Small intestine (tissue), 16 donors: ENCODE measurements around the gene OR2Y1. TPM values are rescaled to one million over a fixed set of nuclear protein-coding genes. Genes with fewer than 3 reads are reported as not detected.
"Not testable (repeated sequence)": the region's sequence is repeated elsewhere in the genome, so short reads cannot be mapped to it uniquely, and the experiment has no call there.

Experiments
- DNase-seq, 2 donors: peaks; one replicate each; pipeline versions ENCODE4 v3.0.0 to v3.0.0-alpha.2; 2013
- FAIRE-seq: peaks from 2 replicates; lab custom pipeline; 2012; peaks lifted over from hg19 to GRCh38; lab: Jason Lieb, UNC
- H3K27ac ChIP-seq, 3 donors: one replicate each; pipeline ENCODE4 v1.5.1; 2013; ENCODE audit warnings: low read length in 2 of 3, mild to moderate bottlenecking in 2 of 3, control low read depth in 1 of 3, inconsistent platforms in 1 of 3, low read depth in 1 of 3, moderate library complexity in 1 of 3
- H3K27me3 ChIP-seq, 3 donors: one replicate each; pipeline ENCODE4 v1.6.1; 2013; ENCODE audit warnings: low read length in 3 of 3, inconsistent platforms in 1 of 3; ENCODE audit not compliant: control insufficient read depth in 3 of 3, insufficient read depth in 3 of 3
- H3K36me3 ChIP-seq, 3 donors: one replicate each; pipeline ENCODE4 v1.6.1; 2013; ENCODE audit warnings: low read length in 3 of 3, inconsistent platforms in 1 of 3, low read depth in 1 of 3, mild to moderate bottlenecking in 1 of 3, moderate library complexity in 1 of 3; ENCODE audit not compliant: control insufficient read depth in 3 of 3, insufficient read depth in 2 of 3
- H3K4me1 ChIP-seq, 3 donors: one replicate each; pipeline ENCODE4 v1.6.1; 2013; ENCODE audit warnings: low read length in 2 of 3, inconsistent platforms in 1 of 3, low read depth in 1 of 3, mild to moderate bottlenecking in 1 of 3, moderate library complexity in 1 of 3; ENCODE audit not compliant: control insufficient read depth in 3 of 3, insufficient read depth in 2 of 3
- H3K4me3 ChIP-seq, 3 donors: one replicate each; pipeline ENCODE4 v1.5.1; 2013; ENCODE audit warnings: low read length in 3 of 3, control low read depth in 1 of 3, inconsistent platforms in 1 of 3, low read depth in 1 of 3, mild to moderate bottlenecking in 1 of 3, moderate library complexity in 1 of 3
- H3K9me3 ChIP-seq, 2 donors: one replicate each; pipeline ENCODE4 v1.6.1; 2013; ENCODE audit warnings: low read depth in 1 of 2, low read length in 1 of 2; ENCODE audit not compliant: control insufficient read depth in 2 of 2, insufficient read depth in 1 of 2
- WGBS, 3 donors: extraction: QIAGEN DNeasy Blood & Tissue Kit; methylation state at CpG; one replicate each; pipeline ENCODE4 v1.1.7; 2013; 5-methylcytosine and 5-hydroxymethylcytosine counted together
- long read RNA-seq, 10 donors: transcript quantifications; one replicate each; lab custom pipeline, GENCODE V29; 2026
- polyA plus RNA-seq, 4 donors: library from polyadenylated mRNA; stranded (reverse) in 3 of 4; unstranded in 1 of 4; fragments of 200-250 nt in 3 of 4; fragments of 120-200 nt in 1 of 4; gene quantifications; one replicate each; pipeline versions ENCODE4 v1.2.1 to v1.2.3, GENCODE V29; 2013
- donor health status: healthy with polysubstance abuse.
- donor health status: control.
- donor health status: control.
- donor health status: Bipolar disorder and iron deficiency.
- donor health status: healthy.

Gene OR2Y1, protein sequence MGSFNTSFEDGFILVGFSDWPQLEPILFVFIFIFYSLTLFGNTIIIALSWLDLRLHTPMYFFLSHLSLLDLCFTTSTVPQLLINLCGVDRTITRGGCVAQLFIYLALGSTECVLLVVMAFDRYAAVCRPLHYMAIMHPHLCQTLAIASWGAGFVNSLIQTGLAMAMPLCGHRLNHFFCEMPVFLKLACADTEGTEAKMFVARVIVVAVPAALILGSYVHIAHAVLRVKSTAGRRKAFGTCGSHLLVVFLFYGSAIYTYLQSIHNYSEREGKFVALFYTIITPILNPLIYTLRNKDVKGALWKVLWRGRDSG
- polyA plus RNA-seq = not detected
- long read RNA-seq, donor 1 = 0 reads
- long read RNA-seq, donor 2 = 0 reads
- long read RNA-seq, donor 3 = 0 reads
- long read RNA-seq, donor 4 = 0 reads
- long read RNA-seq, donor 5 = 0 reads
- long read RNA-seq, donor 6 = 0 reads
- long read RNA-seq, donor 7 = 0 reads
- long read RNA-seq, donor 8 = 0 reads
- long read RNA-seq, donor 9 = 0 reads
- long read RNA-seq, donor 10 = 0 reads

DNA sequence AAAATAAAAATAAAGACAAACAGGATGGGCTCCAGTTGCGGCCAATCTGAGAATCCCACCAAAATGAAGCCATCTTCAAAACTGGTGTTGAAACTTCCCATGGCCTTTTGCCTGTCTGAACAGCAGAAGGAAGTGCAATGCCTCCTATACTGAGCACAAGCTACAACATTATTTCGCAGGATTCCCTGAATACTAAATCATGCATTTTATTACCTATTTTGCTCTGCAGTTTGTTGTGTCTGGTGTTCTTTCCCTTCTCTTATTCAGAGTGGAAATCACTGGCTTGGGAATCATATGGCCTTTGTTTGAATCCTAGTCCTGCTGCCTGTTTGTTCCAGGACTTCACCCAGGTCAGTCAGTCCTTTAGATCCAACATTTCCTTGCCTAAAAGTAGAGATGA, at the start of gene OR2Y1:
Gene OR2Y1, minus strand, starts transcription at position 101 of the 400 bp plus-strand sequence. Its CDS starts 0 bp downstream, at position 101.
- no peaks in the 10 kb centered on the region for H3K4me1 ChIP-seq

DNA sequence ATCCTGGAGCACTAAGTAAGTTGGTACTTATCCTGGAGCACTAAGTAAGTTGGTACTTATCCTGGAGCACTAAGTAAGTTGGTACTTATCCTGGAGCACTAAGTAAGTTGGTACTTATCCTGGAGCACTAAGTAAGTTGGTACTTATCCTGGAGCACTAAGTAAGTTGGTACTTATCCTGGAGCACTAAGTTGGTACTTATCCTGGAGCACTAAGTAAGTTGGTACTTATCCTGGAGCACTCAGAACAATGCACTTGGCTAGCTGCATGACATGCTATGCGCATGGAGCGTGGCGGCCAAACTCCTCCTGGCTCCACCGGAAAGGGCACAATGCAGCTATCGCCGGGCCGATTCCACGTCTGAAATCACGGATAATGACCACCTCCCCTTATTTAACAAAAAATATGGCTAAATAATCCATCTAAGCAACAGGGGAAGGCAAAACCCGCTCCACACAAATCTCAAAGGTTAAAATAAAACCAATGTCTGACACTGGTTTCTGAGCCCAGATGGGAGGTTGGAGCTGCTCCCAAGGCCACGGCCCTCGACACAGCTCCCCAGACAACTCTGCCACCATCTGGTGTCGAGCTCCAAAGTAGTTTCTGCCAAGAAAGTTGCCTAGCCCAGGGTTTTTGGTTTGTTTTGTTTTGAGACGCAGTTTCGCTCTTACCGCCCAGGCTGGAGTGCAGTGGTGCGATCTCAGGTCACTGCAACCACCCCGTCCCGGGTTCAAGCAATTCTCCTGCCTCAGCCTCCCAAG, 49.0 kb upstream of the OR2Y1 start:
- not testable (repeated sequence) for H3K27me3 ChIP-seq, FAIRE-seq, H3K27ac ChIP-seq, H3K4me1 ChIP-seq, H3K4me3 ChIP-seq, H3K9me3 ChIP-seq, DNase-seq
- H3K36me3 ChIP-seq = peaks cover 3 to 58% (median 16%) of the 10 kb centered on the region in 3 donors
- WGBS, 3 donors = 86 to 93% (median 90%) methylated on average over 19 of the region's 19 CpGs

More for the DNA sequence above, at the start of gene OR2Y1:
- Histone ChIP-seq H3K4me3 (no peak within 1 kb of the TSS), H3K27me3 (peaks cover 0 to 6% (median 0%) of the 10 kb centered on the region in 3 donors), H3K27ac (no peak within 1 kb of the TSS), H3K9me3 (no peaks in the 10 kb centered on the region), H3K36me3 (no peaks in the 10 kb centered on the region)
- FAIRE-seq (no peak), DNase-seq (no peak)
- whole genome bisulfite sequencing, 3 donors = 86 to 92% (median 89%) methylated on average over 2 of the region's 2 CpGs

DNA sequence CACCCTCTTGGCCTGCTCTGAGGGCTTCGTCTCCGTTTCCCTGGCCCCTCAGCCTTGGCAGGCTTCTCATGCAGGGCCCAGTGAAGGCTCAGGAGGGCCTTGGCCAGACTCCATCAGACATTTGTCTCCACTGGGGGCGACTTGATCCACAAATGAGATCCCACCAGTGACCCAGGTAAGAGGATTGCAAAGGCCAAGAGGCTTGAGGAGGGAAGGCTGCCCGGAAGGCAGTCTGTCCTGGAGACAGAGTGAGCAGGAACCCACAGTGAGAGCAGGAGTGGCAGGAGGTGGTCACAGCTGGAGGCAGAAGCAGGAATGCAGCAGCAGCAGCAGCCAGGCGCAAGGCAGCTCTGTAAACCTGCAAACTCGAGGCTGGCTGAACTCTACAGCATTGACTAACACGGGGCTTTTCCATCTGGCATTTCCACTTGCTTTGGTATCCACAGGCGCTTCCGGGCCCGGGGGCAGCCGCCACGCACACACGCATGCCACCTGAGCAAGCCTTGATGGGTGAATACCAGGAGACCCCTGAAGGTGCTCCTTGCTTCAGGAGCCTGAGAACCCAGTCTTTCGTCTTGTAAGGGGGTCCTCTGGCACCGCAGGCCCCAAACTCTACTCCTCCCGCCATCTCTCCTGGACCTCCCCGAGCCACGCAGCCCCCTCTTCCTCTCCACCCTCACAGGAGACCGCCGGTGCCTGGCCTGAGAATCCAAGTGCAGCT, 48.0 kb upstream of the OR2Y1 start:
- no peaks in the 10 kb centered on the region for H3K9me3 ChIP-seq
- FAIRE-seq = no peak
- peaks cover 0 to 2% (median 0%) of the 10 kb centered on the region in 3 donors for H3K4me1 ChIP-seq
- H3K36me3 ChIP-seq = peaks cover 3 to 53% (median 12%) of the 10 kb centered on the region in 3 donors
- no peak overlapping the region for H3K27ac ChIP-seq
- no peak for DNase-seq
- H3K27me3 ChIP-seq = no peaks in the 10 kb centered on the region
- no peak overlapping the region for H3K4me3 ChIP-seq
- WGBS, 3 donors = 78 to 90% (median 89%) methylated on average over 20 of the region's 20 CpGs

DNA sequence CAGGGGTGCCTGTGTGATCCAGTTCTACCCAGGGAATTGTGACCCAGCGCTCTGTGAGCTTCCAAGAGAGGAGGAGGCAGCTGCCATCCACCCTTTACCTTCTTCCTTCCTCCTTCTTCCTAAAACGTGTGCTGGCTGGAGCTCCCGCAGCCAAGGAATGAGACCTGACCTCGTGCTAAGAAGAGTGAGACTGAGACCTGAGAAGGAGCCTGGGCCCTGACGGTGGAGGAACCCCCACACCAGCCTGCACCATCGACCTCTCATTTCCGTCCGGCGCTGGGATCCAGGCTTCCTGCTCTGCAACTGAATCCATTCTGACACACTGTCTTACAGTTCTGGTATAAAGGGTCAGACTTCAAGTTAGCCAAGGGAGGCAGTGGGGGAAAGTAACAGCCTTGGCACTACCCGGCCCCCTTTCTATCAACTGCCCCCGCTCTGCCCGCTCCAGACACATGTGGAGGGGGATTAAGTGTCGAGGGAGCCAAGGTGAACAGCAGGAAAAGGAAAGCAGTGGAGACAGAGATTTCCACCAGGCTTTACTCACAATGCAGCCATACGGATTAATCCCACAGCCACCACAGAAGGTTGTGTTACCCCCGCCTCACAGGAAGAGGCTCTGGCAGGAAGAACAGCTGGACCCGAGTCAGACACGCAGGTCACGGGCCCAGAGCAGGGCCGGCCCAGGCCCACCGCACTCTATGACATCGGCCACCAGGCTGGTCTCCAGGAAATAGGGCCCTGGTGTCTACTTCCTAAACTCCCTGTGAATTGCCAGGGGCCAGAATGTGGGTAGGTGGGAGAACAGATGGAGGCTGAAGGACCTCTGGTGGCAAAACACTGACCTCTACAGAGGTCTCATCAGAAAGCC, 46.9 kb upstream of the OR2Y1 start:
- H3K27ac ChIP-seq = peak overlapping the region in 2 of 3 donors; percentile 26 to 59
- no peak for FAIRE-seq

DNA sequence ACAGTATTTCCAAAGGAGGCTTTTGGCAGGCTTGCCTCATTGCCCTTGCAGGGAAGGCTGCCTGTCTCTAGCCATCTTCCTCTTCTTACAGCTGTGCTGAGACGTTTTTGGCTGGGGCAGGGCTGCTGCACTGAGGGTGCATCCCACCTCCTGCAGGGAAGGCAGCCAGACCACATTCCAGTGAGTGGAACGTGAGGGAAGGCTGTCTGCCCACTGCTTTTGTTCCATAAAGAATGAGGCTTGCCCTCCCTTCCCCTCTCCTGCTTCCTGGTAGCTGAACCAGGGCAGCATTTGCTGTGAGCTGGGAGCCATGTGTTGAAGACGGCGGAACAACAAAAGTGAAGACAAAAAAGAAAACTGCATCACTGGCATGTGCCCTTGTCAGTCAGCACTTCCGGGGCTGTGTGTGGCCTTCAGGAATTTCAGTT, 46.0 kb upstream of the OR2Y1 start:
- no peak for DNase-seq
- 37 to 59% (median 39%) methylated on average over 5 of the region's 5 CpGs for WGBS, 3 donors
- Histone ChIP-seq H3K4me3 (no peak overlapping the region), H3K36me3 (peaks cover 0 to 32% (median 2%) of the 10 kb centered on the region in 3 donors), H3K27ac (peak overlapping the region in 2 of 3 donors; percentile 26 to 59), H3K27me3 (no peaks in the 10 kb centered on the region), H3K4me1 (no peaks in the 10 kb centered on the region), H3K9me3 (no peaks in the 10 kb centered on the region)
- no peak for FAIRE-seq

More for the DNA sequence above, 46.9 kb upstream of the OR2Y1 start:
- H3K27me3 ChIP-seq = no peaks in the 10 kb centered on the region
- no peaks in the 10 kb centered on the region for H3K9me3 ChIP-seq
- no peak for DNase-seq
- peaks cover 3 to 42% (median 7%) of the 10 kb centered on the region in 3 donors for H3K36me3 ChIP-seq
- H3K4me3 ChIP-seq = no peak overlapping the region
- peaks cover 0 to 2% (median 0%) of the 10 kb centered on the region in 3 donors for H3K4me1 ChIP-seq
- 52 to 80% (median 72%) methylated on average over 21 of the region's 21 CpGs for WGBS, 3 donors

DNA sequence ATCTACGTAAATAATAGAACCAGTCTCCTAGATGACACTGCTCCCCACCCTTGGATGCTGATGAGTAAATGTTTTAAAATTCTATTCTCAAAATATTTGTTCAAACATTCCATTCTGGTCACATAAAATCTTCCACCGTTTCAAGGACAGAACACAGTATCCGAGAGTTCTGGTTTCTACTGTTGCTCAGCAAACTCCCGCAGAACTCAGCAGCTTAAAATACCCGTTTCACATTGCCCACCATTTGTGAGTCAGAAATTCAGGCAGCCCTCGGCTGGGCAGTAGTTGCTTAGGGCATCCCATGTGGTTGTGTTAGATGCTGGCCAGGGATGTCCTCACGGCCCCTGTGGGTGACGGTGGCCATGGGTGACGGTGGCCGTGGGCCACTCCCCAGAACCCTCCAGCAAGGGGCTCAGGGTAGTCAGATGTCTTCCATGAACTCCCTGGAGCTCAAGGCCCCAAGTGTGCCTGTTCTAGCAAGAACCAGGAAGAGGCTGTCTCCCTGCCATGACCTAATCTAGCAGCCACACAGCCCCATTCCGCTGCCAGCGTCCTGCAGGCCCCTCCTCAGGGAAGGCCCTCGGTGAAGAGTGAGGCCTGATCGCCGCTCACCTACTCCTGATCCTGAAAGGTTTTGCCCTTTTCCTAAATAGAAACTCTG, 45.4 kb upstream of the OR2Y1 start:
- Histone ChIP-seq H3K27ac (peak overlapping the region in 2 of 3 donors; percentile 52 to 59), H3K4me1 (no peaks in the 10 kb centered on the region), H3K27me3 (no peaks in the 10 kb centered on the region), H3K36me3 (peaks cover 0 to 28% (median 2%) of the 10 kb centered on the region in 3 donors), H3K4me3 (no peak overlapping the region), H3K9me3 (no peaks in the 10 kb centered on the region)
- FAIRE-seq = no peak
- DNase-seq = no peak
- WGBS, 3 donors = 65 to 83% (median 80%) methylated on average over 15 of the region's 15 CpGs

DNA sequence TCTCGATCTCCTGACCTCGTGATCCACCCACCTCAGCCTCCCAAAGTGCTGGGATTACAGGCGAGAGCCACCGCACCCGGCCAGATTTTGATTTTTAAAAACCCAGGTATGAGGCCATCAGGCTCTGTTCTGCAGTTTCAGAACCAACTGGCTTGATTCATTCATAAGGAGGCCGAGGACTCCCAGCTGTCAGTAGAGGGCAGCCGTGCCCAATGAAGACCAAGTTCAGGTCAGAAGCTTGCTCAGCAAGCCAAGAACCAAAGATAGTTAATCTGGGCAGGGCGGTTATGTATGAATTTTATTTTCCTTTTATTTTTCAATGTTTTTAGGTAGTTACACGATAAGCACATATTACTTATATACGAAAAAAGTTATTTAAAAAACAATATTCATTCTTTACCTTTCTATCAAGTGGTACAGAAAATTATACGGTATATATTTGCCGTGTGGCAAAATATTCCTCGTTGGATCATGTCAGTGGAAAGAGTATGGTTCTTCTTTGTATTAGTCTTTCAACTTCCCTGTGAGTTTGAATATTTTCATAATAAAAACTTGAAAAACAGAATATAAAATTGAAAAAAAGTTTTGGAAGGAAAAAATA, 44.7 kb upstream of the OR2Y1 start:
- peak; percentile 83 for DNase-seq
- Histone ChIP-seq H3K27ac (no peak overlapping the region), H3K4me1 (no peaks in the 10 kb centered on the region), H3K4me3 (no peak overlapping the region), H3K36me3 (peaks cover 0 to 21% (median 2%) of the 10 kb centered on the region in 3 donors), H3K9me3 (no peaks in the 10 kb centered on the region), H3K27me3 (no peaks in the 10 kb centered on the region)
- no peak for FAIRE-seq
- WGBS, 3 donors = 29 to 37% (median 37%) methylated on average over 12 to 13 of the region's 13 CpGs
